GM12878 (cell line): ENCODE results near the gene TMEM126A. TPM values are rescaled to one million over a fixed set of nuclear protein-coding genes. Genes with fewer than 3 reads are reported as not detected.
A peak's percentile ranks its signal among the peaks of the same experiment; 100 is the strongest.

Source experiments
- ATAC-seq: fragments of 200-7000 bp; cut with Tn5 transposase; 3 replicates; pipeline ENCODE4 v1.9.1; 2020; ENCODE audit warnings: mild to moderate bottlenecking, moderate library complexity
- BruUV-seq: library from RNA; stranded (reverse); fragments of 400-500 nt; replicated peaks from 2 replicates; lab custom pipeline; 2021; lab: Mats Ljungman, UMichigan
- CTCF ChIA-PET: fragments of 300-600 bp; sonication (Branson Sonifier 250); formaldehyde crosslinking; extraction: SDS; loops from one replicate; lab custom pipeline; 2021; ENCODE audit warnings: inconsistent platforms; lab: Yijun Ruan, JAX
- POLR2A ChIA-PET: fragments of 350-600 bp; formaldehyde crosslinking; extraction: SDS; loops from one replicate; lab custom pipeline; 2021; ENCODE audit warnings: inconsistent platforms; lab: Charles Lee
- RAD21 ChIA-PET: fragments of 300-600 bp; sonication (Branson Sonifier 250); formaldehyde crosslinking; loops from one replicate; lab custom pipeline; 2023; ENCODE audit warnings: antibody characterized with exemption; ENCODE audit not compliant: unreplicated experiment; lab: Charles Lee
- SMC1A ChIA-PET: fragments of 300-600 bp; sonication (Branson Sonifier 250); formaldehyde crosslinking; loops from one replicate; lab custom pipeline; 2023; ENCODE audit not compliant: unreplicated experiment, uncharacterized antibody; lab: Charles Lee
- DNase-seq: peaks from one replicate; pipeline ENCODE4 v3.0.0-alpha.2; 2011; ENCODE audit warnings: low read depth, low spot score
- FAIRE-seq: peaks from 3 replicates; lab custom pipeline; 2011; peaks lifted over from hg19 to GRCh38; lab: Jason Lieb, UNC
- H2AFZ ChIP-seq: 2 replicates; pipeline ENCODE4 v1.6.0; 2011; ENCODE audit warnings: low read depth, low read length, control low read depth; ENCODE audit not compliant: control insufficient read depth
- H3K27ac ChIP-seq: 2 replicates; pipeline ENCODE4 v1.5.1; 2011; ENCODE audit warnings: control low read depth; ENCODE audit not compliant: control insufficient read depth, insufficient read depth
- H3K27me3 ChIP-seq, 2 experiments: replicated peaks in 1 of 2; 2 replicates each; pipeline versions ENCODE4 v1.6.0 to v1.6.1; 2011; ENCODE audit warnings: low read length in 1 of 2; ENCODE audit not compliant: control insufficient read depth in 2 of 2, insufficient read depth in 2 of 2
- H3K36me3 ChIP-seq, 2 experiments: 2 replicates each; pipeline ENCODE4 v1.5.1; 2011; ENCODE audit warnings: low read length in 1 of 2; ENCODE audit not compliant: control insufficient read depth in 2 of 2, insufficient read depth in 2 of 2
- H3K4me1 ChIP-seq: 2 replicates; pipeline ENCODE4 v1.6.1; 2011; ENCODE audit warnings: mild to moderate bottlenecking, low read length, moderate library complexity, mixed read lengths; ENCODE audit not compliant: control insufficient read depth, insufficient read depth
- H3K4me2 ChIP-seq: 2 replicates; pipeline ENCODE4 v1.6.0; 2011; ENCODE audit warnings: control low read depth; ENCODE audit not compliant: control insufficient read depth, insufficient read depth
- H3K4me3 ChIP-seq: fragments of 200-600 bp; sonication (generic); 2 replicates; pipeline ENCODE4 v1.5.1; 2016
- H3K79me2 ChIP-seq: 2 replicates; pipeline ENCODE4 v1.6.0; 2011; ENCODE audit warnings: low read length; ENCODE audit not compliant: control insufficient read depth, insufficient read depth
- H3K9ac ChIP-seq: 2 replicates; pipeline ENCODE4 v1.8.0; 2011; ENCODE audit warnings: low read length, control low read depth, mixed read lengths; ENCODE audit not compliant: control insufficient read depth, insufficient read depth
- H3K9me3 ChIP-seq: replicated peaks from 3 replicates; pipeline ENCODE4 v1.5.1; 2011; ENCODE audit warnings: mild to moderate bottlenecking, low read length; ENCODE audit not compliant: control insufficient read depth, insufficient read depth
- H4K20me1 ChIP-seq: 2 replicates; pipeline ENCODE4 v1.6.0; 2011; ENCODE audit not compliant: control insufficient read depth, insufficient read depth
- ASH2L ChIP-seq: fragments of 300-600, 200-600 bp; sonication (generic); IDR thresholded peaks from 2 replicates; pipeline ENCODE4 v1.6.1; 2017; ENCODE audit warnings: low read depth, mild to moderate bottlenecking, borderline replicate concordance
- BACH1 ChIP-seq: fragments of 450-650 bp; IDR thresholded peaks from 2 replicates; pipeline ENCODE4 v1.6.1; 2017; ENCODE audit warnings: mild to moderate bottlenecking, borderline replicate concordance
- CBX5 ChIP-seq: sonication (generic); IDR thresholded peaks from 2 replicates; pipeline ENCODE4 v1.6.1; 2016; ENCODE audit warnings: low read depth, moderate library complexity, mild to moderate bottlenecking, inconsistent platforms
- HCFC1 ChIP-seq: fragments of 150-350 bp; IDR thresholded peaks from 2 replicates; pipeline ENCODE4 v1.6.1; 2014; ENCODE audit warnings: low read length
- IKZF1 ChIP-seq: fragments of 450-650 bp; conservative IDR thresholded peaks from 2 replicates; pipeline ENCODE4 v1.6.1; 2017; ENCODE audit warnings: antibody characterized with exemption, mild to moderate bottlenecking
- IRF4 ChIP-seq: IDR thresholded peaks from 2 replicates; pipeline ENCODE4 v1.6.1; 2011; ENCODE audit warnings: low read depth, low read length
- JUNB ChIP-seq: IDR thresholded peaks from 2 replicates; pipeline ENCODE4 v1.6.1; 2016; ENCODE audit warnings: antibody characterized with exemption, mild to moderate bottlenecking
- MXI1 ChIP-seq: fragments of 150-350 bp; IDR thresholded peaks from 2 replicates; pipeline ENCODE4 v1.6.1; 2011; ENCODE audit warnings: low read depth, mild to moderate bottlenecking, inconsistent platforms, low read length, improper control_type of control experiment
- NFXL1 ChIP-seq: fragments of 450-650 bp; IDR thresholded peaks from 2 replicates; pipeline ENCODE4 v1.6.1; 2017; ENCODE audit warnings: antibody characterized with exemption, mild to moderate bottlenecking, borderline replicate concordance
- NRF1 ChIP-seq: conservative IDR thresholded peaks from 2 replicates; pipeline ENCODE4 v1.6.1; 2011; ENCODE audit warnings: mild to moderate bottlenecking, low read depth, low read length, improper control_type of control experiment
- PAX8 ChIP-seq: fragments of 450-650 bp; IDR thresholded peaks from 2 replicates; pipeline ENCODE4 v1.6.1; 2017; ENCODE audit warnings: mild to moderate bottlenecking, moderate library complexity
- POLR2A ChIP-seq: IDR thresholded peaks from 2 replicates; pipeline ENCODE4 v1.6.1; 2011; ENCODE audit warnings: low read depth, mild to moderate bottlenecking, low read length
- POU2F2 ChIP-seq: IDR thresholded peaks from 3 replicates; pipeline ENCODE4 v1.6.1; 2011; ENCODE audit warnings: low read depth, mild to moderate bottlenecking, low read length, borderline replicate concordance
- RB1 ChIP-seq: fragments of 450-650 bp; formaldehyde crosslinking; IDR thresholded peaks from 2 replicates; pipeline ENCODE4 v1.6.1; 2017; ENCODE audit warnings: mild to moderate bottlenecking, borderline replicate concordance
- RBBP5 ChIP-seq: fragments of 200-600 bp; sonication (generic); conservative IDR thresholded peaks from 2 replicates; pipeline ENCODE4 v1.6.1; 2016
- RUNX3 ChIP-seq: IDR thresholded peaks from 2 replicates; pipeline ENCODE4 v1.6.1; 2012; ENCODE audit warnings: low read length, inconsistent platforms
- SMAD5 ChIP-seq: IDR thresholded peaks from 2 replicates; pipeline ENCODE4 v1.6.1; 2016; ENCODE audit warnings: antibody characterized with exemption, low read depth
- SRF ChIP-seq, 2 experiments: IDR thresholded peaks; 2 replicates each; pipeline ENCODE4 v1.6.1; 2011; ENCODE audit warnings: low read depth in 2 of 2, low read length in 2 of 2, mild to moderate bottlenecking in 1 of 2, moderate library complexity in 1 of 2
- TAF1 ChIP-seq: IDR thresholded peaks from 2 replicates; pipeline ENCODE4 v1.6.1; 2011; ENCODE audit warnings: mild to moderate bottlenecking, low read depth, low read length, borderline replicate concordance
- USF1 ChIP-seq: IDR thresholded peaks from 2 replicates; pipeline ENCODE4 v1.6.1; 2011; ENCODE audit warnings: borderline replicate concordance, low read depth, mild to moderate bottlenecking, moderate library complexity, mixed read lengths, low read length; ENCODE audit not compliant: insufficient read depth; ENCODE audit errors: extremely low read length
- YY1 ChIP-seq: IDR thresholded peaks from 2 replicates; pipeline ENCODE4 v1.6.1; 2011; ENCODE audit warnings: low read depth, mild to moderate bottlenecking, low read length
- WGBS: methylation state at CpG from one replicate; pipeline ENCODE4 v1.1.6; 2016; ENCODE audit warnings: low lambda C conversion rate; ENCODE audit not compliant: insufficient replicate concordance, insufficient coverage; ENCODE audit errors: missing lambda C conversion rate; 5-methylcytosine and 5-hydroxymethylcytosine counted together
- in situ Hi-C: fragments of 300-500 bp; cut with MboI; formaldehyde crosslinking; loops from 9 replicates; pipeline ENCODE4 v1.14.3; 2018; ENCODE audit warnings: mixed read lengths
- intact Hi-C: fragments of 100-400 bp; cut with micrococcal nuclease; formaldehyde crosslinking; loops from one replicate; pipeline ENCODE4 v1.14.2; 2022; ENCODE audit not compliant: unreplicated experiment
- polyA plus RNA-seq, 11 experiments: library from polyadenylated mRNA; depleted of rRNA in 4 of 11; unstranded in 6 of 11; stranded (reverse) in 5 of 11; fragments of >200 nt; fragmentation: Nextera tagmentation in 4 of 11; fragmentation: Illumina TruSeq in 1 of 11; extraction: Ambion mirVana in 4 of 11; extraction: Trizol in 1 of 11; gene quantifications; 1 replicate in 1 of 11; 2 replicates in 10 of 11; pipeline versions ENCODE4 v1.2.1 to v1.2.3, GENCODE V29; 2011 to 2016; ENCODE audit warnings: inconsistent platforms in 2 of 11, missing spikeins in 2 of 11, low read depth in 1 of 11
- total RNA-seq, 4 experiments: library from RNA; depleted of rRNA in 3 of 4; stranded (reverse); fragments of >200 nt in 3 of 4; fragmentation: Illumina TruSeq in 1 of 4; extraction: Trizol in 1 of 4; gene quantifications; 2 replicates each; pipeline versions ENCODE4 v1.2.1 to v1.2.3, GENCODE V29; 2013 to 2021
- TF ChIP-seq, protein P1 (sequence below): IDR thresholded peaks from 2 replicates; pipeline ENCODE4 v1.6.1; 2011; ENCODE audit warnings: low read depth, low read length, improper control_type of control experiment, borderline replicate concordance

TMEM126A gene
- total and polyA plus RNA-seq, 10 of the 15 experiments (the other 5 are each of a cell fraction or from before 2014, with no cell fraction given) = 38.6 to 208 (median 71.7) TPM

- H3K36me3 ChIP-seq = peaks cover 0 to 4% of the 10 kb centered on the region in 2 experiments; a peak in 1 of 4 replicates
- ChIA-PET RAD21 (interaction anchor here (1.5 to 3.4 kb wide), 3 partner anchors 19 to 227 kb away, joined by 4 to 26 read pairs (median 10); partner anchors contain the start of genes CCDC83, CREBZF and TMEM126A), SMC1A (interaction anchor here (0.8 to 2.6 kb wide), 6 partner anchors 9 to 403 kb away, joined by 3 to 11 read pairs (median 4); partner anchors contain the start of gene TMEM126A), POLR2A (interaction anchor here (0.6 to 5.5 kb wide), 12 partner anchors 9 to 591 kb away, joined by 3 to 35 read pairs (median 6); partner anchors contain the start of genes CREBZF and TMEM126A), CTCF (interaction anchor here (0.6 to 2.4 kb wide), 6 partner anchors 17 to 990 kb away, joined by 3 to 13 read pairs (median 3); partner anchors contain the start of gene TMEM126A)
- in situ Hi-C loops (no loop called here), intact Hi-C loops (loop anchor here (1.0 to 10.0 kb wide), 2 partner anchors 37 to 513 kb away; partner anchors contain the start of gene CREBZF)
- BruUV-seq = no TSS peak
- H3K4me2 ChIP-seq = peak within 1 kb of the TSS; percentile 95
- H3K79me2 ChIP-seq = peaks cover 24% of the 10 kb centered on the region
- under 1% methylated on average over 39 of the region's 41 CpGs for WGBS
- peak; percentile 99 for ATAC-seq
- no peaks in the 10 kb centered on the region for H3K9me3 ChIP-seq
- peak within 1 kb of the TSS; percentile 55 for H3K27ac ChIP-seq
- no peaks in the 10 kb centered on the region for H4K20me1 ChIP-seq
- peaks cover 8% of the 10 kb centered on the region for H3K4me1 ChIP-seq
- H3K4me3 ChIP-seq = peak within 1 kb of the TSS; percentile 94
- FAIRE-seq = peak; percentile 96
- peak within 1 kb of the TSS; percentile 99 for H2AFZ ChIP-seq
- DNase-seq = peak; percentile 84
- H3K9ac ChIP-seq = peak within 1 kb of the TSS; percentile 85
- no peaks in the 10 kb centered on the region for H3K27me3 ChIP-seq
- TF ChIP-seq MXI1 (peak; percentile 66; the same call in 1 of the 2 replicates), RB1 (peak; percentile 86), HCFC1 (peak; percentile 55), SMAD5 (peak; percentile 77), TAF1 (peak; percentile 82), ASH2L (peak; percentile 34; the same call in 1 of the 2 replicates), JUNB (no peak), RBBP5 (no peak), POLR2A (peak; percentile 92), USF1 (peak; percentile 92), YY1 (peak; percentile 97), IKZF1 (peak; percentile 67; the same call in 1 of the 2 replicates), PAX8 (no peak), IRF4 (no peak), RUNX3 (peak; percentile 70), SRF (IDR thresholded peaks at IDR 0.05; ENCODE audit: low read depth in 2 of 2, low read length in 2 of 2) (no peak), NFXL1 (no peak), NRF1 (no peak), BACH1 (0 out of 2 replicates have a peak, but pooled peaks have one; percentile 28), POU2F2 (peak; percentile 74; the same call in 2 of the 3 replicates), CBX5 (no peak)
- TF ChIP-seq, protein P1, sequence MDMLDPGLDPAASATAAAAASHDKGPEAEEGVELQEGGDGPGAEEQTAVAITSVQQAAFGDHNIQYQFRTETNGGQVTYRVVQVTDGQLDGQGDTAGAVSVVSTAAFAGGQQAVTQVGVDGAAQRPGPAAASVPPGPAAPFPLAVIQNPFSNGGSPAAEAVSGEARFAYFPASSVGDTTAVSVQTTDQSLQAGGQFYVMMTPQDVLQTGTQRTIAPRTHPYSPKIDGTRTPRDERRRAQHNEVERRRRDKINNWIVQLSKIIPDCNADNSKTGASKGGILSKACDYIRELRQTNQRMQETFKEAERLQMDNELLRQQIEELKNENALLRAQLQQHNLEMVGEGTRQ = peak; percentile 81
These were observed 19.6 kb upstream of the TMEM126A start, which contains the start of gene TMEM126B for GRCh38 chr11:85627998-85628770. Gene TMEM126B, plus strand, starts transcription at chr11:85628593. Its CDS starts 15 bp downstream, at chr11:85628608.
